Mammary epithelial cell (primary cell): ENCODE measurements around the gene TRHDE.

Experiments
- EZH2 ChIP-seq: IDR thresholded peaks from 2 replicates; pipeline ENCODE4 v1.6.1; 2012; ENCODE audit warnings: low read length, inconsistent platforms, borderline replicate concordance
- TF ChIP-seq, protein P1 (sequence below), 2 donors: IDR thresholded peaks in 1 of 2; conservative IDR thresholded peaks in 1 of 2; 2 replicates each; pipeline ENCODE4 v1.5.1; 2011 to 2012; ENCODE audit warnings: inconsistent platforms in 2 of 2, low read length in 2 of 2, mild to moderate bottlenecking in 2 of 2, control low read depth in 1 of 2, low read depth in 1 of 2; ENCODE audit not compliant: insufficient read depth in 1 of 2; ENCODE audit errors: extremely low read depth in 1 of 2

DNA sequence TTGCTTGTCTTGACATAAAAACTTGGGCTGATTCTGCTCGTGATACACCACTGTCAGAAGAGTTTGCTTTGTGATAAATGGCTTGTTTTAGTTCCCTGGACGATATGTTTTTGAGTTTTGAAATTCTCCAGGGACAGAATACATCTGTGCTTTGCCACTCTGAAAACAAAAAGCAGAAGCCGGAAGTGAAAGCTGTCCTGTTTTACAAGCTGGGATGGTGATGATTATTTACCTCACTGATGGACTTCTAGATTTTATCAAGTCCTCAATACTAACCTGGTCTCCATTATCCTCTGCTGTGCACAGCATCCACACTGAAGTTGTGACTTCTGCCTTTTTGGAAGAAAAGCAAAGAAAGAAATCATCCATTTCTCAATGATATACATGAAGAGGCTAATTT is 251.6 kb downstream of the TRHDE start:
- TF ChIP-seq, protein P1, sequence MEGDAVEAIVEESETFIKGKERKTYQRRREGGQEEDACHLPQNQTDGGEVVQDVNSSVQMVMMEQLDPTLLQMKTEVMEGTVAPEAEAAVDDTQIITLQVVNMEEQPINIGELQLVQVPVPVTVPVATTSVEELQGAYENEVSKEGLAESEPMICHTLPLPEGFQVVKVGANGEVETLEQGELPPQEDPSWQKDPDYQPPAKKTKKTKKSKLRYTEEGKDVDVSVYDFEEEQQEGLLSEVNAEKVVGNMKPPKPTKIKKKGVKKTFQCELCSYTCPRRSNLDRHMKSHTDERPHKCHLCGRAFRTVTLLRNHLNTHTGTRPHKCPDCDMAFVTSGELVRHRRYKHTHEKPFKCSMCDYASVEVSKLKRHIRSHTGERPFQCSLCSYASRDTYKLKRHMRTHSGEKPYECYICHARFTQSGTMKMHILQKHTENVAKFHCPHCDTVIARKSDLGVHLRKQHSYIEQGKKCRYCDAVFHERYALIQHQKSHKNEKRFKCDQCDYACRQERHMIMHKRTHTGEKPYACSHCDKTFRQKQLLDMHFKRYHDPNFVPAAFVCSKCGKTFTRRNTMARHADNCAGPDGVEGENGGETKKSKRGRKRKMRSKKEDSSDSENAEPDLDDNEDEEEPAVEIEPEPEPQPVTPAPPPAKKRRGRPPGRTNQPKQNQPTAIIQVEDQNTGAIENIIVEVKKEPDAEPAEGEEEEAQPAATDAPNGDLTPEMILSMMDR (conservative IDR thresholded peaks at IDR 0.05 in 1 of 2, IDR thresholded peaks at IDR 0.05 in 1 of 2; ENCODE audit: extremely low read depth in 1 of 2, insufficient read depth in 1 of 2, low read depth in 1 of 2, low read length in 2 of 2) = no peak
- no peak for TF ChIP-seq EZH2
